Measurements from ENCODE around the gene ZNF750. TPM values are rescaled to one million over a fixed set of nuclear protein-coding genes. Genes with fewer than 3 reads are reported as not detected.

Gene ZNF750
- polyA plus RNA-seq, 1 donor, result 1.5 TPM

DNA sequence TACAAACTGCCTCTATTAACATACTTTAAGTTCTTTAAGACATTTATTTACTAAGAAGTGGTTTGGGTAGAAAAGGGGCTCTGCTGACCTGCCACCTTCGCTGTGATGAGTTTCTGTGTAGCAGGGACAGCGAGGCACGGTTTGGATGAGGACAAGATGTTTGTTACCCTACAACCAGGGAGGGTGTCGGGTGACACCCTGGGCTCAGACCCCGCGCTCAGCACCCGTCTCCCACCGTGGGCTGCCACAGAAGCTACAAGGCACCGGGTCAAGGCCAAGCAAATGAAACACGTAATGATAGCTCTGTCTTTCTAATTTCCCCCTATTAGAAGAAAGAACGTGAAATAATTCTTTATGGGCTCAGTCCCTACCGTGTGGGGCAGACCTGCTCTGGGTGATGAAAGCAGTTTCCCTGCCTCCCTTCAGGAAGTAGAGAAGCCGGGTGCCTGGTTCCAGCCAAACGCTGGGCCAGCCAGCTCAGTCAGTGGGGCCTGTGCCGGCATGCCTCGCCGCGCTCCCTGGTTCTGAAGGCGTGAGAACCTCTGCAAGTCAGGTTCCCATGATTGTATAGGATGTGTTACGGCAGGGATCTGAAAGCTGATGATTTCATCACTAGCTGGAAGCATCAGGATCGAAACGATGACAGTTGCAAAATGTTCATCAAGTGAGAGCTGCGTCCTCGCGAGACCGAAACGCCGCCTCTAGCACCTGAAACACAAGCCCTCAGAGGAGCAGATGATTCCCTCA lies 3.9 kb downstream of the ZNF750 start:
- DNase-seq, result no peak

DNA sequence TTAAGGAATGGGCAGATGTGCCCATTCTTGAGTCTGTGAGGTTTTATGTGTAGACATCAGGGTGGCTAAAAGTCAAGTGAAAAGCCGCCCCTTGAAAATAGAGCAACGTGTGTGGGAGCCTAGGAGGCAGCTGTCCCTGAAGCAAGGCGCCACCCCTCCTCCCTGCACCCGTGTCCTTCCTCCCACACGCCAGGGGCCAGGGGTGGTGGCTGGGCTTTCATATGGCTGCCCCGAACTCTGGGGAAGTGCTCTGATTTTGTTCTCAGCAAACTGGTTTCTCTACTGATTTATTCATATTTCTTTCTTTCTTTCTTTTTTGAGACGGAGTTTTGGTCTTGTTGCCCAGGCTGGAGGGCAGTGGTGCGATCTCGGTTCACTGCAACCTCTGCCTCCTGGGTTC lies 4.7 kb downstream of the ZNF750 start:
- no peak for DNase-seq

DNA sequence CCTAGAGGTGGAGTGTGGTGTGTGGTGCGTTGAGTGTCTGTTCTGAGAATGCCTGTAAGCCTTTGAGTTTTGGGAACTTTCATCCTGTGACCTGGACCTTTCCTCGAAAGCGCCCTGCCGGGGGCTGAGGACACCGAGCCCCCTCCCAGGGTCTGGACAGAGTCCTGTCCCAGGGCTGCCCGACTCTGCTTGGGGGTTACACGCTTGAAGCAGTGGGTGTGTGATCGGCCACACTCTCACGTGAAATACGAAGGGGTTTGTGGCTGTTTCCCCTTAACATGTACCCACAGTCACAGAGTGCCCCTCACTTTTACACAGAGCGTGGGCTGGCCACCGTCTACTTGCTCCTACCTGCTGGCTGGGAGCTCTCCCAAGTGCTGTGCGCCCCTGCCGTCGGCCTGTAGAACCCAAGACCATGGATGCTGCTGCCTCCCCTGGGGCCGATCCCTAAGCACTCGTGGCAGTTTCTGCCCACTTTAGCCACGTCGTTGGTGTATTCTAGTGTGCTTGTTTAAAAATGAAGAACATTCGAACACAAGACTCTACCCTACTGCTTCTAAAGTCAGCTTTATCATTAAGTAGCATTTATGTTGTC lies 6.8 kb downstream of the ZNF750 start:
- DNase-seq, result no peak

DNA sequence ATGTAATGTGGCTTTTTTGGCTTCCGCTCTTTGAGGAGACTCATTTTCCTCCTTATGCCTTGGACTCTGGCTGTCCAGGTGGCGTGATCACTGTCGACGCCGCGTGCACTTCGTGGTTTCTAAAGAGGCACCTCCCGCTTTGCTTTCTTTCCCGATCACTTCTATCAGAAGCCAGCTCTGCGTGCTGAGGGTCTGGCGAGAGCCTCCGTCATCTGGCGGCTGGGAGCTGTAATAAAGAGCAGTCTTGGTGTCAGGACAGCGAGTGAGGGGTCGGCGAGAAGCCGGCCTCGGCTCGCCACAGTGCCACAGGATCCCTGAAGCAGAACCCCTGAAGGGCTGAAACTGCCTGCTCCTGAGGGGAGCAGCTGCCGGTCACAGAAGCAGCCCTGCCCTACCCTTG lies 7.4 kb downstream of the ZNF750 start:
- DNase-seq, result no peak

DNA sequence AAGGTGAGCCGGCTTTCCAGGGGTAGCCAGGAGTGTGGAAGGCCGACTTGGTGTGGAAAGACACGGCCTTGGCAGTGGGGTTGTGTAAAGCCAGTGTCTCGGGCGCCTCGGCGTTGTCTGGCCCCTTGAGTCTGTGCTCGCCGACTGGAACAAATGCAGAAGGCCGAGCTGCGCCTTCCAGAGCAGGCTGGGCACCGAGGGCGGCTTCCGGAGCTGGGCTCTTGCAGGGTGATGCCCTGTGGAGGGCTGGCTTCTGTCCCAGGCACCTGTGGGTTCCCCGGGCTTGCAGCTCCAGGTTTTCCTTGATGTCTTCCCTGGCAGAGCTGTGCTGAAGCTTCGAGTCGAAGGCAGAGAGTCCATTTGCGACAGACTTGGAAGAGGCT lies 8.0 kb downstream of the ZNF750 start:
- no peak for DNase-seq

DNA sequence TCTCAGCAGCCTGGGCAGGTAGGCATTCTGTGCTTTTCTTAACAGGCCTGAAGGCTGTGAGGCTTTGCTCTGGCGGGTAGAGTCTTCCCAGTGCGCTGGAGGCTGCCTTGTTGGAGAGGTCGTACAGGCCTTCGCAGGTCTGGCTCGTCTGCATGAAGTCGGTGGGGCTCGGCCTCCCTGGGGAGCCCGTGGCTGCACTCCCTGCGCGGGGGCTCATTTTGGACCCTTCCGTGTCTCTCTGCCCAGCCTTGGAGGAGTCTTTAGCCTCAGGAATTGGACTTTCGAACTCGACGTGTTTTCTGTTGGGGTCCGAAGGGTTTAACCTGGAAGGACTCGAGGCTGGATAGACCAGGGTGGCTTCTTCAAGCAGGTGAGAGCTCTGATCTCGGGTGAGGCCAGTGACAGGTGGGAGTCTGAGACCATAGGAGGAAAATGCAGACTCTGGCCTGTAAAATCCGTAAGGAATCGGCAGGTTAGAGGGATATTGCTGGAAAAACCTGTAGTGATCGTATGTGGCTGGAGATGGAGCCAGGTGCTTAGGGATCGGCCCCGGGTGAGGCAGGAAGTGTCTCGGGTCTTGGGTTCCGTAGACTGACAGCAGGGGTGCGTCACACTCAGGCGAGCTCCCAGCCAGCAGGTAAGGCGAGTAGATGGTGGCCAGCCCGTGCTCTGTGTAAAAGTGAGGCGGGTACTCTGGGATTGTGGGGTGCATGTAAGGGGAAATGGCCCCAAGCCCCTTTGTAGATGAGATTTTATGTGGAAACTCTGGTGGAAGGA lies 8.6 kb downstream of the ZNF750 start:
- DNase-seq, result no peak

DNA sequence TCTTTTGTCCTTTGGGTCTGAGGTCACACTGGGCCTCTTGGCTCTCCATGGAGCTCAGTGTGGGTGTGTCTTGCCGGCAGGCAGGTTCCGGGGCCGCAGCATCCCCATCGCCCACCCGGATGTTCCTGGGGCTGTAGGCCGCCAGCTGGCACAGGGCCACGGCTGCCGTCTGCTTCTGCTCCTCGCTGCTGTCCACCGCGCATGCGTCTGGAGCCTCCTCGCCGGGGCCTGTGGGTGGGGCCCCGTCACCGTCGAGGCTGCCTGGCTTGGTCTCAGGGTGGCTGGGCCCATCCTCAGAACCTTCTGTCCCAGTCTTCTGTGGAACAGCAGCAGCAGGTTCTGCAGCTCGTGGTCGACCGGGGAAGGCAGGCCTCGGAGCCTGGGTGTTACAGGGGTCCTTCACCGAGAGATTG lies 9.6 kb downstream of the ZNF750 start:
- no peak for DNase-seq

DNA sequence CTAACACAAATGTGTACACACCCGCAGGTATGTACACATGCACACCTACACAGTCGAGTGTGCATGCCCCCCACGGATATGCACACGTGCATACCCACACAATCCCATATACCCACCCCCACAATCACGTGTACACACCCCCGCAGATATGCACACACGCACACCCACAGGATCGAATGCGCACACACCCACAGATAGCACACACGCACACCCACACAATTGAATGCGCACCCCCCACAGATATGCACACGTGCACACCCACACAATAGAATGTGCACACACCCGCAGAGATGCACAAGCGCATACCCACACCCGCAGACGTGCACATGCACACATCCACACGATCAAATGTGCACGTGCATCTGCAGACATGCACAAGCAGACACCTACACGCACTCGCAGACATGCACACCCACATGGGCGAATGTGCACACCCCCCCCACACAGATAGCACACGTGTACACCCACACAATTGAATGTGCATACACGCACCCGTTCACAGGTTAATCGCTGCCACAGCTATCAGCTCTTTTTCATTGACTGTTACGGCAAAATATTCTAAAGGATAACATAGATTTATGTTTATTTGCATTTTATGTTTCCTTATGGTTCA lies 10.8 kb downstream of the ZNF750 start:
- DNase-seq, result no peak

DNA sequence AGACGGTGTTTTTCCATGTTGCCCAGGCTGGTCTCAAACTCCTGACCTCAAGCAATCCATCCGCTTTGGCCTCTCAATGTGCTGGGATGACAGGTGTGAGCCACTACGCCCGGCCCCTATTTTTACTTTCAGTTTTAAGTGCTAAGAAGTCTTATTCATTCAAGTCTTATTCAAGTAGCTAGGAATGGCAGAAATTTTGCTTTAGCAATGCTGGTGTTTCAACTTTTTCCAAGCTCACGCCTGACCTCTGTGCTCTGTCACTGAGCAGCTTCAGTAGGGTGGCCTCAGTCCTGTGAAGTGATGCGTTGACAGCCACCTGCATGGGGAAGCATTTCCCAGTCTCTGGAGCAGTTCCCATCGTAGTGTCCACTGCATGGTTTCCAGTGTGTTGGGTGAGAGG lies 12.9 kb downstream of the ZNF750 start:
- no peak for DNase-seq

DNA sequence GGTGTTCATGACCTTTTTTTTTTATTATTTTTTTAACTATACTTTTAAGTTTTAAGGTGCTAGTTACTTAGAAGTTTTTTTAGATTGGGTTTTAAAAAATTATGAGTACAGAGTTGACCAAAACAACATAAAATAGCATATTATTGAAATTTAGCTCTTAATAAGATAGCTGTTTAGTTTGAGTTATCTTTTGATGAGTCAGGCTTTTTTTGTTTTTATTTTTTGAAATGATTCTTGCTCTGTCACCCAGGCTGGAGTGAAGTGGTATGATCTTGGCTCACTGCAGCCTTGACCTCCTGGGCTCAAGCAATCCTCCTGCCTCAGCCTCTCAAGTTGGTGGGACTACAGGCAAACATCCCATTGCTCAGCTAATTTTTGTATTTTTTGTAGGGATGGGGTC lies 13.6 kb downstream of the ZNF750 start:
- no peak for DNase-seq

DNA sequence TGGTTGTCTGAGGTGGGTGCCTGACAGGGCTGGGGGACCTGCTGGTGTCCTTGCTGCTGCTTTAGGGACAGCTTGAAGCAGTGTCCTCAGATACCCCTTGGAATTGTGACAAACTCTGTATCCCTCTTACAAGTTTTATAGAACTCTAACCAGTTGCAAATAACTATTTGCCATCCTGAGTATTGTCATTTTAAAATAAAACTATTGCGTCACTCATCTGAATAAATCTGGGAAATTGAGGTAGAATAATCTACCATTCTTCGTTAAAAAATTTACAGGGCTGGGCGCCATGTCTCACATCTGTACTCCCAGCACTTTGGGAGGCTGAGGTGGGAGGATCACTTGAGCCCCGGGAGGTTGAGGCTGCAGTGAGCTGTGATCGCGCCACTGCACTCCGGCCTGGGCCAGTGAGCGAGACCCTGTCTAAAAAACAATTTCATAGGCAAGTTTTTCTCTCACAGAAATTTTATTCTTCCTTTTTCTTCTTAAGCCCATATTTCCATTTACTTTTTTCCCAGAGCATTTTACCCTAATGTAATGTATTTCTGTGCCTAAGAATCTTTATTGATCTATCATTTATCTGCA lies 14.2 kb downstream of the ZNF750 start:
- no peak for DNase-seq

DNA sequence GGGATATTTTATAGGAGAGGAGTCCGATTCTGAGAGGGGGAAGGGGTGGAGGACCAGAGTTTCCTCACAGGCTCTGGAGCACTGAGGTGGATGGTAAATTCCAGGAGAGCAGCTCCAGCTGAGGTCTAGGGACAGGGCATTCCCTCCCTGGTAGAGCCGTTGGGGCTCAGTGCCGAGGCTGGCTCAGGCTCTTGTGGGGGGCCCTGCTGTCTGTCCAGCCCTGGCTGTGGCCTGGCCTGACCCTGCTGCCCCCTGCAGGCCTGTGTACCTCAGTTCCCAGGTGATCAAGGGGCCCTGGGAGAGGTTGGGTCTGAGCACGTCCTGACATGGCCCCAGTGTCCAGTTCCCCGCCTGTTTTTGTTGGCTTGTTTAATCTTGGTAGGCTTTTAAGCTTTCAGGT lies 16.8 kb downstream of the ZNF750 start:
- no peak for DNase-seq

DNA sequence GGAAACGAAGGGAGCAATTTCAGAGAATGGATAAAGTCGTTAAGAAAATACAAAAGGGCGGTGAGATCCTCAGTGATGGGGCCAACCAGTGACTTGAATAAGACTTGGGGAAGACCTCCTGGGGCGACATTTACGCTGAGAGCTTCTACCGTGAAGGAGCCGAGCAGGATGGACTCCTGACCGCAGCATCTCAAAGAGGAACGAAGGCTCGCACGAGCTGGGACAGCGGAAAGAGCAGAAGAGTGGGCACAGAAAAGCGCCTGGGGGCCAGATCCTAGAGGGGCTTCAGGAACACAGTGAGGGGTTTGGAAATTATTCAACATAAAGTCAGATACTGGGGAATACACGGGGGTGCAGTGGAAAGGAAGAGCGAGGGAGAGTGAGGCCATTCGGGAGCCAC lies 17.5 kb downstream of the ZNF750 start:
- no peak for DNase-seq

DNA sequence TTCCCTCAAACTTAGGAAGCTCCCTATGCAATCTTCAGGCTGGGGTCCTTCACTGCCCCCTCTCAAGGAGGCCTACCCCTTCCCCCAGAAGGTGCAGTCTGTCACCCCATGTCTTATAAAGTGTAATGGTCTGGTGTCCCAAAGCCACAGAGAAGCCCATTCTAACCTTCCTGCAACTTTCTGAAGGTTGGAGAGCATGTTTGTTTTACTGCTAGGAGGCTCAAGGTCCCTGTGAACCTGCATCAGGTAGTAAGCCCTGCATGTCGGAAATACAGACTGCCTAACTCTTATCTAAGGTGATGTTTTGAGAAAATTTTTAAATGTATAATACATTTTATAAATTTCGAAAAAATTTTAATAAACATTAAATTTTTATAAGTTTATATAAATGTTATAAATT lies 18.3 kb downstream of the ZNF750 start:
- DNase-seq, result no peak

DNA sequence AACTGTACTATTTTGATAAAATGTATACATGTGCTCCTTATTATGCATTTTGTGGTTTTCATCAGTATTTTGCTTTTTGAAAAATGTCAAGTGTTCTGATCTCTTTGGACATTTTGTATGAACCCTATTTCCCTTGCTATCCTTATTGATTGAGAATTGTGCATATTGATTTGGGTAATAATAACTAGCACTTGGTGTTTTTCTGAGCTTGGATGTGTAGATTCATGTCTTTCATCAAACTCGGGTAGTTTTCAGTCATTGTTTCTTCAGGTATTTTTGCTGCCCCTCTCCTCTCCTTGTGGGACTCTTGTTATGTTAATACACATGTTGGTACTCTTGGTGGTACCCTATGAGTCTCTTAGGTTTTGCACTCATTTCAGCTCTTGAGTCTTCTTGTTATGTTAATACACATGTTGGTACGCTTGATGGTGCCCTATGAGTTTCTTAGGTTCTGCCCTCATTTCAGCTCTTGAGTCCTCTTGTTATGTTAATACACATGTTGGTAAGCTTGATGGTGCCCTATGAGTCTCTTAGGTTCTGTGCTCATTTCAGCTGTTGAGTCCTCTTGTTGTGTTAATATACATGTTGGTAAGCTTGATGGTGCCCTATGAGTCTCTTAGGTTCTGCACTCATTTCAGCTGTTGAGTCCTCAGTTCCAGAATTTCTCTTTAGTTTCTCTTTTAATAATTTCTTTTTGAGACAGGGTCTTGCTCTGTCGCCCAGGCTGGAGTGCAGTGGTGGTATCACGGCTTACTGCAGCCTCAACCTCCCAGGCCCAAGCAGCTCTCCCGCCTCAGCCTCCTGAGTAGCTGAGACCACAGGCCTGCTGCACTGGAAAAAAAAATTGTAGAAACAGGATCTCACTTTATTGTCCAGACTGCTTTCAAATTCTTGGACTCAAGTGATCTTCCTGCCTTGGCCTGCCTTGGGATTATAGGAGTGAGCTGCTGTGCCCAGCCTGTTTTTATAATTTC lies 19.3 kb downstream of the ZNF750 start:
- DNase-seq, result no peak

DNA sequence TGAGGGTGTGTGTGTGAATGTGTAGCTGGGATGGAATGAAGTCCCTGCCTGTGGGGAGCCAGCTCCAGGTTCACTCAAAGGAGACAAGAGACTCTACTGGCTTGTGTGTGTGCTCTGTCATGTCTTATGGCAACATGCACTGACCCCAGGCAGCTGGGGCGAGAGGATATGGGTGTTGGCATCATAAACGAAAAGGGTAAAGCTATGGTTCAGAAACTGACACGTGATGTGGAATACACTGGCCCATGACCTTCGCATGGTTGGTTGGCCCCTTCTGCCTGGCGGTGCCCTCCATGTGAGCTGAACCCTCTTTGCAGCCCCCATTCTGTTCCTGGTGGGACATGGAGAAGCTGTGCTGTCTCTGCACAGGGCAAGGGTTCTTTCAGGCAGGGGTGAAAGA lies 21.9 kb downstream of the ZNF750 start:
- DNase-seq, result no peak

DNA sequence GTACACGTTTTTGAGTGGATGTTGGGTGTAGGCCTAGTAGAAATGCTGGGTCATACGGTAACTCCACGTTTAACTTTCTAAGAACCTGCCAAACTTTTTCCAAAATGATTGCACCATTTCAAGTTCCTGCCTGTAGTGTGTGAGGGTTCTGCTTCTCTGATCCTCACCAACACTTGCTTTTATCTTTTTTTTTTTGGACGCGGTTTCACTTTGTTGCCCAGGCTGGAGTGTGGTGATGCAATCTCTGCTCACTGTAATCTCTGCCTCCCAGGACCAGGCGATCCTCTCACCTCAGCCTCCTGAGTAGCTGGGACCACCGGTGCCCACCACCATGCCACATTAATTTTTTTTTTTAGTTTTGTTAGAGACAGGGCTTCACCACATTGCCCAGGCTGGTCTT lies 23.5 kb downstream of the ZNF750 start:
- no peak for DNase-seq

DNA sequence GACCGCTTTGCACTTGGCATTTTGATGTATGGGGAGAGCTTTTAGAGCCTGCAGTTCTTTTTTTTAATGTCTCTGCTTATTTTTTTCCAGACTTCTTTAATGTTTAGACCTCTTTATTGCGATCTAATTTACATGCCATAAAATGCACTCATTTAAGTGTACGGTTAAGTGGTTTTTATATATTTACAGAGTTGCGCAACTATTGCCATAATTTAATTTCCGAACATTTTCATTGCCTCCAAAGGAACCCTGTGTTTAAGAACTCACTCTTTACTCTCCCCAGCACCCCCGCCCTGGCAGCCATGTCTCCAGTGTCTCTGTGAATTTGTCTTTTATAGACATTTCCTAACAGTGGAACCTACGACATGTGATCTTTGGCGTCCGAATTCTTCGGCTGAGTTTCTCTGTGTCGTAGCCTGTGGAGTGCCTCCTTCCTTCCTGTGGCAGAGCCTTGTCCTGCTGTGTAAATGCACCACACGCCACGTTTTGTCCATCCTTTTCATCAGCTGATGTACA lies 24.0 kb downstream of the ZNF750 start:
- DNase-seq, result no peak

DNA sequence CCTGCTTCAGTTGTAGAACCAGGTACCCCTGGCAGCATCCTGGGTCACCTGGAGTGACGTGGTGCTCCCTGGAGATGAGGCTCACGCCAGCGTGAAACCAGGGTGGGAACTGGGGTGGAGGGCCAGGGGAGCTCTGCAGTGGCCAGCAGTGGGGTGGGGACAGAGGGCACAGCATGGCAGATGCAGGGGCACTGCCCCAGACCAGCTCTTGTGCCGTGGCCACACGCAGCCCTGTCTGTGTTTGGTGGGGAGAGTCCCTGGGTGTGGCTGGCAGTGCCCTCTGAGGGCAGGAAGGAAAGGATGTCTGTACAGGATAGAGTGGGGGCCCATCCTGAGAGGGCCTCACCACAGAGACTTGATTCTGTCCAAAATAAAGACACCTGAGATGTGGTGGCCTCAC lies 24.5 kb downstream of the ZNF750 start:
- DNase-seq, result no peak

DNA sequence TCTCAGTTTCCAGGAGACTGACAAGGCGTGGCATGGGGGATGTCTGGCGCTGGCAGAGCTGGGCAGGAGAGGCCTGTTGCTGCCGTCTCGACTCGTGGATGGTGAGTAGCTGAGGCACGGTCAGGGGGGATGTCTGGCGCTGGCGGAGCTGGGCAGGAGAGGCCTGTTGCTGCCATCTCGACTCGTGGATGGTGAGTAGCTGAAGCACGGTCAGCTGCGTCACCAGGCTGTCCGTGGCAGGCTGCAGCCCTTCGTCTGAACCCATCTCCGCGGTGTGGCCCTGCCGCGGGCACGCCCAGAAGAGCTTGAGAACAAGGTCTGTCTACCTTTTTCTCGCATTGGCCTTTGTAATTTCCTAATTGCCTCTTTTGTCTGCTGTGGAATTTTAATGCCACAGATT lies 25.0 kb downstream of the ZNF750 start:
- no peak for DNase-seq

Data from left kidney (tissue), 2 donors.